Amniotic epithelial cell (primary cell): ENCODE results near the gene IFITM5.
"Not testable (repeated sequence)": the region's sequence is repeated elsewhere in the genome, so short reads cannot be mapped to it uniquely, and the experiment has no call there.

ENCODE experiments used
- DNase-seq: peaks from one replicate; pipeline ENCODE4 v3.0.0-alpha.2; 2010; ENCODE audit warnings: low read depth

IFITM5 gene

GRCh38 chr11:328012-328411 is 28.7 kb upstream of the IFITM5 start:
- no peak for DNase-seq

GRCh38 chr11:327581-327923 is 28.2 kb upstream of the IFITM5 start:
- no peak for DNase-seq

- peak; percentile 66 for DNase-seq
These were observed 27.7 kb upstream of the IFITM5 start for GRCh38 chr11:326842-327580.

GRCh38 chr11:326592-326841 is 27.2 kb upstream of the IFITM5 start:
- DNase-seq, result no peak

- no peak for DNase-seq
These were observed 26.7 kb upstream of the IFITM5 start for GRCh38 chr11:325796-326591.

- DNase-seq, result not testable (repeated sequence)
These were observed 25.5 kb upstream of the IFITM5 start for GRCh38 chr11:324593-325517.

- DNase-seq, result no peak
These were observed 24.8 kb upstream of the IFITM5 start for GRCh38 chr11:324156-324555.

- DNase-seq, result not testable (repeated sequence)
These were observed 20.6 kb upstream of the IFITM5 start for GRCh38 chr11:319888-320273.

GRCh38 chr11:319121-319887 is 20.0 kb upstream of the IFITM5 start:
- DNase-seq, result not testable (repeated sequence)

GRCh38 chr11:318405-319120 is 19.2 kb upstream of the IFITM5 start:
- not testable (repeated sequence) for DNase-seq

GRCh38 chr11:317668-318404 is 18.5 kb upstream of the IFITM5 start:
- DNase-seq, result not testable (repeated sequence)

GRCh38 chr11:316891-317301 is 17.6 kb upstream of the IFITM5 start:
- DNase-seq, result no peak

- DNase-seq, result no peak
These were observed 16.8 kb upstream of the IFITM5 start for GRCh38 chr11:316031-316701.

- DNase-seq, result no peak
These were observed 16.2 kb upstream of the IFITM5 start for GRCh38 chr11:315516-315994.

- DNase-seq, result no peak
These were observed 15.7 kb upstream of the IFITM5 start for GRCh38 chr11:315051-315481.

GRCh38 chr11:314554-314875 is 15.2 kb upstream of the IFITM5 start:
- not testable (repeated sequence) for DNase-seq

GRCh38 chr11:313787-314553 is 14.6 kb upstream of the IFITM5 start, which contains the start of gene IFITM1:
Gene IFITM1 (plus strand): TSS chr11:314040. CDS start chr11:314171, 131 bp downstream.
- DNase-seq, result peak; percentile 82

GRCh38 chr11:313304-313786 is 14.0 kb upstream of the IFITM5 start:
- DNase-seq, result no peak
